GM11168 (cell line): ENCODE data around the gene AGPAT2.
"Not testable (repeated sequence)": the region's sequence is repeated elsewhere in the genome, so short reads cannot be mapped to it uniquely, and the experiment has no call there.

Experiments
- in situ Hi-C: fragments of 300-500 bp; cut with MboI; formaldehyde crosslinking; loops from one replicate; pipeline ENCODE4 v1.12.0; 2022; ENCODE audit warnings: low sequenced_read_pairs; ENCODE audit not compliant: unreplicated experiment

AGPAT2 gene

GRCh38 chr9:136720898-136721338 is 33.7 kb upstream of the AGPAT2 start:
- in situ Hi-C loops = no loop called here

- in situ Hi-C loops = no loop called here
Observed at GRCh38 chr9:136720251-136720897, 33.1 kb upstream of the AGPAT2 start.

- in situ Hi-C loops = no loop called here
Observed at GRCh38 chr9:136719195-136719880, 32.1 kb upstream of the AGPAT2 start.

- in situ Hi-C loops = no loop called here
Observed at GRCh38 chr9:136718345-136719194, 31.3 kb upstream of the AGPAT2 start.

GRCh38 chr9:136717399-136717798 is 30.1 kb upstream of the AGPAT2 start:
- in situ Hi-C loops = no loop called here

- in situ Hi-C loops = no loop called here
Observed at GRCh38 chr9:136714893-136715274, 27.6 kb upstream of the AGPAT2 start.

- in situ Hi-C loops = no loop called here
Observed at GRCh38 chr9:136714096-136714892, 27.0 kb upstream of the AGPAT2 start.

- in situ Hi-C loops = no loop called here
Observed at GRCh38 chr9:136713550-136713949, 26.3 kb upstream of the AGPAT2 start.

- in situ Hi-C loops = no loop called here
Observed at GRCh38 chr9:136712690-136713544, 25.7 kb upstream of the AGPAT2 start.

- in situ Hi-C loops = no loop called here
Observed at GRCh38 chr9:136711751-136712689, 24.8 kb upstream of the AGPAT2 start, which contains the start of gene DIPK1B. Gene DIPK1B, plus strand, starts transcription at chr9:136712572. Its CDS starts 94 bp downstream, at chr9:136712666.

GRCh38 chr9:136711219-136711648 is 24.0 kb upstream of the AGPAT2 start:
- in situ Hi-C loops = not testable (repeated sequence)

- in situ Hi-C loops = no loop called here
Observed at GRCh38 chr9:136710543-136710942, 23.3 kb upstream of the AGPAT2 start.

GRCh38 chr9:136709454-136710109 is 22.3 kb upstream of the AGPAT2 start:
- in situ Hi-C loops = no loop called here

GRCh38 chr9:136707849-136708517 is 20.7 kb upstream of the AGPAT2 start:
- in situ Hi-C loops = no loop called here

GRCh38 chr9:136707011-136707410 is 19.8 kb upstream of the AGPAT2 start:
- in situ Hi-C loops = no loop called here

GRCh38 chr9:136705564-136705963 is 18.3 kb upstream of the AGPAT2 start:
- in situ Hi-C loops = no loop called here

- in situ Hi-C loops = not testable (repeated sequence)
Observed at GRCh38 chr9:136704741-136705140, 17.5 kb upstream of the AGPAT2 start.
